NCI-H146 treated with DMSO at 0.1 percent for 48 hours (cell line): Measurements from ENCODE around the gene MDM2.

ENCODE experiments used
- DNase-seq: peaks from one replicate; lab custom pipeline; 2025; ENCODE audit not compliant: unreplicated experiment; lab: John Stamatoyannopoulos, UW

The MDM2 gene

DNA sequence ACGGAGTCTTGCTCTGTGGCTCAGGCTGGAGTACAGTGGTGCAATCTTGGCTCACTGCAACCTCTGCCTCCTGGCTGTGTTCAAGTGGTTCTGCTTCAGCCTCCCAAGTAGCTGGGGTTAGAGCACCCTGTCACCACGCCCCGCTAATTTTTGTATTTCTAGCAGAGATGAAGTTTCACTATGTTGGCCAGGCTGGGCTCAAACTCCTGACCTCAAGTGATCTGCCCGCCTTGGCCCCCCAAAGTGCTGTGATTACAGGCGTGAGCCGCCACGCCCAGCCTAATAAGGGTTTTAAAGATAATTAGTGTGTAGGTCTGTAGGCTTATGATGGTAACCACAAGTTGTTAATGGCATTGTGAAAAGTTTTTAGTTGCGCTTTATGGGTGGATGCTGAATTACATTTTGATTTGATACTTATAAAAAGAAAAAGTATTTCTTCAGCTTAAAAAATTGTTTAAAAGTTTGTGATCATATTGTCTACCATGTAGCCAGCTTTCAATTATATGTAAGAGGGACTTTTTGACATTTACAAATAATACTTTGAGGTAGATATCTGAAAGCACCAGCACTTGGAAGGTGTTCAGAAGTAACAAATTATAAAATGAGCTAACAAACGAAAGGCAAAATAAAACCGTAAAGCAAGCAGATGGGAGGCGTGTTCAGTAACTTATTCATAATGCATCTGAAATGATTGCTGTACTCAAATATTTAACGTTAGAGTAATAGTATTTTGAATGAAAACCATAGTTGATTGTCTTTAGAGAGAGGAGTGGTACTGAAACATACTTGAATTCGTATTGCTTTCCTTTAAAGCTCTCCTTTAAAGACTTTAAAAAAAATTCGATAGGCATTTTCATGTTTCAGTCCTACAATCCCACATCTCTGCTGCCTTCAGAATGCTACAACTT lies 37.1 kb downstream of the MDM2 start:
- DNase-seq, result no peak

DNA sequence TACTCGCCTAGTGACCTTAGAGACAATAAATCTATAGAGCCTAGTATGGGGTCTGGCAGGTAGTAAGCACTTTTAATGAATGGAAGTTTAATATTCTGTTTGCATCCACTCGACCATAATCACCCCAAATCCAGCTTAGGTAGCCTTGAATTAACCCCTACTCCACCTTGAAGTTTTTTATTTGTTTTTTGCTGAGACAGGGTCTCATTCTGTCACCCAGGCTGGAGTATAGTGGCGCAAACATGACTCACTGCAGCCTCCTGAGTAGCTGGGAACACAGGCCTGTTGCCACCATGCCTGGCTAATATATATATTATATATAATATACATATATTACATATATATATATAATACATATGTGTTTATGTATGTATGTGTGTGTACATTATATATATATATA lies 38.8 kb downstream of the MDM2 start:
- no peak for DNase-seq

DNA sequence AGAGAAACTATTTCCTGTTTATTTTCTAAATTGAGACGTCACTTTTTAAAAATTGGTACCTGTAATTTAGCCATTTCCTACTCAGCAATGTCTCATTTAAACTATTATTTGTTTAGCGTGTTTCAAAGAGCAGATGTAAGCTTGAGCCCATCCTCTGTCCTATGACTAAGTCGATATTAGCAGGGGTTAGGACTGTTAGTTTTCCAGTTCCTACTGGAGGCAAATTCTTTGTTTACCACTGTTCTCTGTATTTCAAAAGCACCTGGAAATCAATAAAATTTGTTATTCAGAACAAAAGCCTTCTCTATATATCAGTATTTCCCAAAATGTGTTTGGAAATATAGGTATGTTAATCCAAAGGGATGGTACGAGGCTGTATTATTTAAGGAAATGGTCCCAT lies 42.4 kb downstream of the MDM2 start:
- DNase-seq, result no peak

DNA sequence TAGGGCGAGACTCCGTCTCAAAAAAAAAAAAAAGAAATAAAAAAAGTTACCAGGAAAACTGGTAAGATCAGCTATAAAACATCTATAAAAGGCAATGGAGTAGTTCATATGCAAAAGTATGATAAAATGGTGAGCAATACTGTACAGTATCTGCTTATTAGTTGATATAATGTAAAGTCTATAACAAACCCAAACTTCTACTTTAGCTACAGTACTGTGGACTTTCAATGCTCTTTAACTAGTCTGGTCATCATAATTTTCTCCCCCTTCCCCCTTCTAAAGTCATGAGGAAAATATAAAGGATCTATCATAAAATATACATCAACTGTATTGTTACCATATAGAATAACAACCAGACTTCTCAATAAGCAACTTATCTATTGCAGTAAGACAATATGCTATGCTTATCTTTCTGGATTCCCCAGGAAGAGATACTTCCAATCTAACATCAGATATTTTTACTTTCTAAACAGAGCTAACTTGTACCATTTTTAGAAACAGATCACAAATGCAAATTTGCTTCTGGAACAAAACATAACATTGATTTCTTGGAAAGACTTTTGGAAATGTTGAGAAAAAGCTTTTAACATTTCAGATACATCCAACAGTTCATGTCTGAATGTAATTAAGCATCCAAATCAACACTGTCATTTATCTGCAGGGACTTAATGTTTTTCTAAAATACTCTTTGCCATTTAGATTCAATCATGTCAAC lies 43.8 kb downstream of the MDM2 start:
- DNase-seq, result no peak

DNA sequence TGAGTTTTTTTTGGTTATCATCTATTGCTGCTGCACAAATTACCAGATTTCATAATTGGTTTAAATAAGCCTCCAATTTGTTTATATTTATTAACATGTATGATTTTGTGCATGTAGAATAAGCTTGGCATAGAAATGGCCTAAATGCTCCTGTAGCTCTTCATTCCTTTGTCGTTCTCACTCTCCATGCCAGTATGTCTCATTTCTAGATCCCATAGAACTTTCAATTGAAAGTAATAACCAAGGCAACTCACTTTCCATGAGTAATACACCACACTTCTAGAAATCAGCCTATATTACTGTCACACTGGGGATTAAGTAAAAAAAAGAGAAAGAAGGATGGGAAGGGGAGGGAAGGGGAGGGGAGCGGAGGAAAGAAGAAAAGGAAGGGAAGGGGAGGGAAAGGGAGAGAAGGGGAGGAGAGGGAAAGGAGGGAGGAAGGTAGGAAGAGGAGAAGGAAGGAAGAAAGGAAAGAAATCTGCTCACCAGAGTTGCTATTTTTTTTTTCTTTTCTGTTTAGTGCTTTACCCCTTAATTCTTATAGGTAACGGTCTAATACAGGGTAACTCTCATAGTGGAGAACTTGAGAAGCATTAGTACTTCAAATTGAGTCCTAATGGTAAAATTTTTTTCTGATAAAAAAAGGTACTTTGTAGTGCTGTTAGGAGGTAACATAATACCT lies 45.6 kb downstream of the MDM2 start:
- DNase-seq, result no peak

DNA sequence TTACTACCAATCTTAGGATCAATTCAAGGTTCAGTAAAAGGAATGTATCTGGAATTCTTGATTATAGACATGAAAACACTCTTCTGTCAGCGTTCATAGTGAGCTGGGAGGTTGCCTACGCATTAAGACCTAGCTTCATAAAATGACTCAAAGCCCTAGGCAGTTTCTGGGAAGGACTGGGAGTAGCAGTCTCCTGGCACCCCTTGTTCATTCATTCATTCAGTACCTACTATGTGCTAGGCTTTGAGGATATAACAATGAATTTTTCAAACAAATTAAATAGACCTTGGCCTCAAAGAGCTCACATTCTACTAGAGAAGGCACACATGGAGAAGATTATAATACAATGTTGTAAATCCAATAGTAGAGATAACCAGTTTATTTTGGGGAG lies 46.1 kb downstream of the MDM2 start:
- DNase-seq, result no peak

DNA sequence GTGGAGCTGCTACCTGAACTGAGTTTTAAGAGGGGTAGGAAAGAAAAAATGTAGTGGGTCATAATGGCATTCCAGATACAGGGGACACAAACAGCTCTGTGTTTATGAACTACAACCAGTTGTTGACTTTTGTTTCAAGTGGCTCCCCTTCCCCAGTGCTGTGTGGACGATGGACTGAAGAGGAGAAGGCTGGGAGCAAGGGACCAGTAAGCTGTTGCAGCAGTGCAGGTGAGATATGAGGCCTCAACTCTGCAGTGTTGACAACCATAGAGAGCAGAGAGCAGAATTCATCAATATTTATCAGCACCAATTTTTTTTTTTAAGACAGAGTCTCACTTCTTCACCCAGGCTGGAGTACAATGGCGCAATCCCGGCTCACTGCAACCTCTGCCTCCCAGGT lies 46.6 kb downstream of the MDM2 start:
- no peak for DNase-seq

DNA sequence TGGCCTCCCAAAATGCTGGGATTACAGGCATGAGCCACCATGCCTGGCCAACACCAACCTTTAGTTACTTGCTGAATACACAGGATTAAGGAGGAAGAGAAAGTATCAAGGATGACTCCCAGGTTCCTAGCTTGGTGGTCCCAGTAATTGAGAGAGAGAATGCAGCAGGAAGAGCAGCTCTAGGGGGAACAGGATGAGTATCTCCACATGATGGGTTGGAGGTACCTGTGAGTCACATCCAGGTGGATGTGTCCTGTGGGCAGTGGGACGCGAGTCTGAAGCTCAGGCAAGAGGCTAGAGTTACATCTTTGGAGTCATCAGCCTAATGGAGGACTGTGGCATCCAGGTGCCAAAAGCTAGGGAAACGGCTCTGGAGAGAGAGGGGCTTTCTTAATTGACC lies 47.1 kb downstream of the MDM2 start:
- DNase-seq, result no peak

DNA sequence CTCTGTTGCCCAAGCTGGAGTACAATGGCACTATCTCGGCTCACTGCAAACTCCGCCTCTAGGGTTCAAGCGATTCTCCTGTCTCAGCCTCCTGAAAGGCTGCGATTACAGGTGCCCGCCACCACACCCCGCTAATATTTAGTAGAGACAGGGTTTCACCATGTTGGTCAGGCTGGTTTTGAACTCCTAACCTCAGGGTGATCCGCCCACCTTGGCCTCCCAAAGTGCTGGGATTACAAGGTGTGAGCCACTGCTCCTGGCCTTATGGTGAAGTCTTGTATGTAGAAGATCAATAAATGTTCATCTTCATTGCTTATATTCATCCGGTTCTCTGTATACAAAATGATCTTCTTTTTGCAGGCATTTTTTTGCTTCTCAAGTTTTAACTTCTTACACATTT lies 47.8 kb downstream of the MDM2 start:
- no peak for DNase-seq

DNA sequence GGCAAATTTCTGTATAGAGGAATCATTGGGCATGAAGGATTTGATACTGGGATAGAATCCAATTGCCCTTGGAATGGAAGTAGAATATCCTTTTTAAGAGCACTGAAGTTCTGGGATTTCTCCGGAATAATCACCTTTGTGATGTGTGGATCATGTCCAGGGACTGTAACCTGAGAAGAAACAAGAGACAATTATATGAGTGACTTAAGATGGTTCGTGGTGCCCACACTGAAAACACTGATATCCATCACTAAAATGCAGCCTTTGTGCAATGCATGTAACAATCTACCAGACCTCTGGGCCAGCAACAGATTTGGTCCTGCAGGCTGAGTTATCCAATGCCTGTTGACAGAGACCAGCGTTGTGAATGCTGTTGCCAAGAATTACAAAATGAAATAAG lies 48.5 kb downstream of the MDM2 start:
- no peak for DNase-seq

DNA sequence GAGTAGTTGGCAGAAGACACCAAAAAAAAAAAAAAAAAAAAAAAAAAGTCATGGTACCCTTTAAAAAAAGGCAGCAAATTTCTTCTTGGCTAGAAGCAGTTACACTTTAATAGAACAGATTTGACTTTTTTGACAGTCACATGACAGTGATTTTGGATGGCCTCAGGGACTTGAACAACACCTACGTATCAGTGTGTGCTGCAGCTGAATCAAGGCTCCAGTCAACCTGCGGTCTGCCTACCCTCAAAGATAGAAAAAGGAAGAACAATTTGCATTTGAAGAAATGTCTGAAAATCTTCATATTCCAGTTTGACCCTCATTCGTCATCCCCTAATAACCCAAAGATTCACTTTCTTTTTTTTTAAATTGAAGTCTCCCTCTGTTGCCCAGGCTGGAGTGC lies 53.9 kb downstream of the MDM2 start:
- no peak for DNase-seq

DNA sequence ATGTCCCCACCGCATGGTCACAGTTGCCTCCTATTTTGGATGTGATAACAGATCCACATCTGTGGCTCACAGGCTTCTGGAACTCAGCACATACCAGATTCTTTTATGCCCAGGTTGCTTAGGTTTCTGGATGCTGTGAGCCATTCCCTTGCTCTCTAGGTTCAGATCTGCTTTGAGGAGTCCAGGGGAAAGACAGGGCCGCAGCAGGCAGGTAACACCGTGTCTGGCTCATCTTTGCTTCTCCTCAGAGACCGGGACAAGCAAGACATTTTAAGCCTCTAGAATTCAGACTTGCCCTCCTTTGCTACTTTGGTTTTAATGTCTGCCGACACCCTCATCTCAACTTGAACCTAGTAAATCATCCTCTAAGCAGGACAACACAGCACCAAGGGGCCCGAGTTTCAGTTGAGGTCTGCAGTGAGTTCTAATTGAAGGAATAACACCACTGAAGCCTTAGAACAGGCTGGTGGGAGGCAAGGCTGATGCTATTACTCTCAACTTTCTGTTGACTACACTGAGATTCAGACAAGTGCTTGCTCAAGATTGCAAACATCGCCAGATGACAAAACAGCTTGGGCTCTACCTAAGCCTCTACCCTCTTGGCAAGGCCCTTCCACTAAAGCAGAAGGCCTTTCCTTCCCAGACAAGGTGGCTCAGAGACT lies 55.3 kb downstream of the MDM2 start:
- no peak for DNase-seq

DNA sequence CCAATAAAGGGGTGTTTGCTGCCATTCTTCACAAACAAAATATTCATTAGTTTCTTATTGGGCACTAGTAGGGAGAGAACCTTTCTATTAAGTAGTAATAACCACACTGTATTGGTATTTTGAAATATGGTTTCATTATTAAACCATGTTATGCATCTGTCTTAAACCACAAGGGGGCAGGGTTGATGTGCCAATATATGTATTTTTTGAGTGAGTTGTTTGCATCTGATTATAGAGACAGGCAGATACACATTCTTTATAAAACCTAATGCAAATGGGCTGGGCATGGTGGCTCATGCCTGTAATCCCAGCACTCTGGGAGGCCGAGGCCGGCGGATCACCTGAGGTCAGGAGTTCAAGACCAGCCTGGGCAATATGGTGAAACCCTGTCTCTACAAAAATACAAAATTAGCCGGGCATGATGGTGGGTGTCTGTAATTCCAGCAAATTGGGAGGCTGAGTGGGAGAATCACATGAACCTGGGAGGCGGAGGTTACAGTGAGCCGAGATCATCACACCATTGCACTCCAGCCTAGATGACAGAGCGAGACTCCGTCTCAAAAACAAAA lies 56.0 kb downstream of the MDM2 start:
- peak; percentile 34 for DNase-seq

DNA sequence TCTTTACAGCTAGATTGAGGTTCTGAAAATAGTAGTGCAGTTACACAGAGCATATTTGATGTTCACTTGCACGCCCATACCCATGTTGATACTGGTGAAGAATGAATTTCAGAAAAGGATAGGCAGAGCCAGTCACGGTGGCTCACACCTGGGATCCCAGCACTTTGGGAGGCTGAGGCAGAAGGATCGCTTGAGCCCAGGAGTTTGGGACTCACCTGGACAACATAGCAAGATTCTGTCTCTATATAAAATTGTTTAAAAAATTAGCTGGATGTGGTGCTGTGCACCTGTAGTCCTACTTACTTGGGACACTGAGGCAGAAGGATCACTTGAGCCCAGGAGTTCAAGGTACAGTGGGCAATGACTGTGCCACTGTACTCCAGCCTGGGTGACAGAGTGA lies 56.6 kb downstream of the MDM2 start:
- DNase-seq, result no peak

DNA sequence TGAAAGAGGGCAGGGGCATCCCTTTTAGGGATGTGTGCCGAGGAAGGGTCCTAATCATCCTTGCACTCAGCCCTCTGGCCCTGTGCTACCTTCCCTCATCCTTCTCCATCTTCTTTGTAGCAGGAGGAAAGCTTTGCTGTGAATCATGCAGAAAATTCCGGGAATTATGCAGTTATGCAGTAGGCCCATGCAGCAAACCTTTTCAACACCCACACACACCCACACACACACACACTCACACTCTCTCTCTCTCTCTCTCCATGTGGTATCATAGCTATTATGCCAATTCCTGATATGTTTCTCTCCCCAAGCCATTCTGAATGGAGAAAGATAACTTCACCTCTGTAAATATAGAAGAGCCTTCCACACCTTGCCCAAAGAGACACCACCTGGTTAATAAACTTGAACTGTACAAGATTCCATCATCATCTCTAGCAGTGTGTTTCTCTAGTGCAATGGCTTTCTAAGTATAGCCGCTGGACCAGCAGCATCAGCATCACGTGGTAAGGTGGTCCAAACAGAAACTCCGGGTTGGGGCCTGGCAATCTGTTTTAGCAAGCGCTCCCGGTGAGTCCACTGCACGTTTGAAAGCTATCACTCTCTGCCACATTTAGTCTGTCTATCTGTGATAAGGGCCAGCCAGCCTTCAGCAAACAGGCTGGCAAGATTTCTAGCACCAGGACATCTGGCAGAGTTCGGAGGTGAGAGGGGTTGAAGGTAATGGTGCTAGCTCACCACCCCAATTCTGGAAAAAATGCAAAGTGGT lies 57.6 kb downstream of the MDM2 start:
- no peak for DNase-seq

DNA sequence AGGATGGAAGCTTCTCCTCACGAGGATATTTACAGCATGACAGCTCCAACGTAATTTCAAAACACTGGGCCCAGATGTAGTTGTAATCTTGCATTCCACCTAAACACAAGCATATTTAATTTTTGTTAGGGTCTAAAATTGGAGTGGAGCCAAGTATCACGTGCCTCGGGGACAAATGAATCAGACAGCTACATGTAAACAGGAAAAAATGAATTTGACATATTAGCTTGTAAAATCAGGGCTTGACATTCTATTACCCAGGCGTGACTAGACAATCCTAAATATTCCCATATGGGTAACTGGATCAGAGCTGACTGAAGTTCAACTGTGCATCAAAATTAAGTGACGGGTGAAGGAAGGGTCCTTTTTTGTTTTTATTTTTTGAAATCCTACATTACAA lies 59.0 kb downstream of the MDM2 start:
- no peak for DNase-seq

DNA sequence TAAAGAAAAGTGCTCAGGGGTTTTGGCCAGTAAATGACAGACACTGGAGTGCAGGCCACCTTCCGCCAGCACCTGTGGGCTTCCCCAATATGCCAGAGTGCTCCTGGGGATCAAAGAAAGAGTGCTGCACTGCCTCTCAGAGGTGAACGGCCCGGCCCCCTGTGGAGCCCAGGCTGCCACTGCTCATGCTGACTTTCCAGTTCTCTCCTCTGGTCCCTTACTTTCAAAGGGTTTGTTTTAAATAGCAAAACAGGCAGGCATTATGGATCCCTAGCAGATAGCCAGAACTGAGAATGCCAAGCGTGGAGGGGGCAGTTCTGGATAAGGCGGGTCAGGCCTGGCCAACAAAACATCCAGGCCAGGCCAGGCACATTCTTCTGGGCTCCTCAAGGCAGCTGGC lies 59.6 kb downstream of the MDM2 start:
- no peak for DNase-seq

DNA sequence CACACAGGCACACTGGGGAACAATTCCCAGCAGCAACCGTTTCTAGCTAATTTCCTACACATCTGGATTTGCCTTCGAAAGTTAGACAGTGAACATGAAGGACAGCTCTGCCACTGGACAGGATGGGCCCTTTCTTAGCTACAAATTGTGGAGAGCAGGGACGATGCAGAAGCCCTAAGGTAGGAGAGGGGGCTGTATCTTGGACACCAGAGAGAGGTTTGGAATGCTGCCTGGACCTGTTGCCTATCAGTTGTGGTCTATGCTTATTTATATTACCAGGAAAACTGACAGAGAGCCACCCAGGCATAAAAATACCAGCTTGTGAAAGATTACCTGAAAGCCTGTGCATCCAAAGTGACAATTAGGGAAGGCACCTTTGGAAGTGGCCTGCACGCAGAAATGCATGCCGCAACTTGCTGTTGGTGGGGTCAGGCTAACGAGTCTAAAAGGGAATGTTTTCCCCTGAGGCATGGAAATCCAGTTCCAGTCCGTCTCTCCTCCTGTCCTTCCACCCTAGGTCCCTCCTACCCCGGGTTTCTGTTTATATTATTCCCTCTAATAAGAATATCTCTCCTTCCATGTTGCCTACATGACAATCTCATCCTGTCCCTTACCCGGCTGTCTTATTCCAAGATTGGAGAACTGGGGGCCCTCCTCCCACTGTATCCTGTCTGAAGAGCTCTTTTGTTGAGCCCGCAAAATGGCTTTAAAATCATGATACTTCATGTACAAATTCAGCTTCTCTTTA lies 60.2 kb downstream of the MDM2 start:
- no peak for DNase-seq

DNA sequence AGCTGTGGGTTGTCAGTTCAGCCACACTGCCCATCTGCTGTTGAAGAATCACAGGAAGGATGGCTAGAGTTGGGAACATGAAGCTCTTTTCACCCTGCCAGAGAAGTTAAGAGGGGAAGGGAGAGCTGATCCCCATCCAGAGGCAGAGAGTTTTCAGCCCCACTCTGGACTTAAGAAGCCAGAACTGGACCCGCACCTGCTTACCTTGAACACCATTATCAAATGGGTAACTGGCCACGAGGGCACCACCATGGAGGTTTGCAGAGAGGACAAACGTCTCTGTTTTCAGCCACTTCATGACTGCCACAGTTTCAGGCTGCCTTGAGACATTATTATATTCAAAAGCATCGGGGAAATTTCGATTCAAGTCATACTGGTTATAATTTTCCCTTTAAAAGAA lies 62.0 kb downstream of the MDM2 start:
- DNase-seq, result no peak

DNA sequence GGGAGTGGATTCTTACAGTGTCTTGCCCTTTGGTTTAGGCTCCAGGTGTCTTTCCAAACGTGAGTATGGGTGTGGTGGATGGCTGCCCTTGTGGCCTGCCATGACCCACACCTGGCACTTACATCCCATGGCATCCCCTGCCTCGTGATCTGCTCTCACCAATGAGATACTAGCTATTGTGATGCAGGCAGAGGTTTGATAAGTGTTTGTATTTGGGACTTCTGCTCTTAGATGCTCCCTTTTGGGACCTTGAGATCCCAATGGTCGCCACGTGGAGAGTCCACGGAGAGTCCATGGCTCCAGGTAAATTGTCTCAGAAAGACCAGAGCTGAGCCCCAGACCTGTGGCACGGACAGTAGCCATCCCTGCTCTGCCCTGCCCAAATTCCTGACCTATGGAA lies 62.5 kb downstream of the MDM2 start:
- DNase-seq, result no peak
